AG20443 (cell line): Measurements from ENCODE around the gene GABBR2.
A peak's percentile ranks its signal among the peaks of the same experiment; 100 is the strongest.

Experiments used
- DNase-seq: peaks from one replicate; pipeline ENCODE4 v3.0.0; 2012; ENCODE audit warnings: low spot score, mixed read lengths

The GABBR2 gene

DNA sequence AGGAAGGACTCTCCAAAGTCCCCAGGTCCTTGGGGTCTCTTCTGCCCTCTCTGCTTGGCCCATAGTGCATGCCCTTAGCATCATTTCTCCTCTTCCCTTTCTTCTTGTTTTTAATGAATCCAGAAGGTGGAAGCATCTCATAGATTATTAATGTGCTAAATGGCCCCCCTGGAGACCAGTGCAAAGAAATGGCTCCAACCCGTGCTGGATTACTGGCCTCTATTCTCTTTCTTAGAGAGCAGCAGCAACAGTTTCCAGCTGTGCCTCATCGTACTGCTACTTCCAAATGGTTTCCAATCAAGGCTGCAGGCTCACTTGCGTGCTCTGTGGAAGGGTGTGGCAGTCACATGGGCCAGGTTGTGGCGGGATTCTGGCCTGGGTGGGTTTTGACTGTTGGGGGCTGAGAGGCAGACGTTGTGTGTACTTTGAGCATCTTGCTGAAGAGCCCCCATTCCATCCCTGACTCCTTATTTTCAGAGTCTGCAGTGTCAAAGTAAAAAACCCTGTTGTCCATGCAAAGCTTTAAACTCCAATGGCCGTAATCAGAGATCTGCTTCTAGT is 139.7 kb downstream of the GABBR2 start:
- DNase-seq, result no peak

DNA sequence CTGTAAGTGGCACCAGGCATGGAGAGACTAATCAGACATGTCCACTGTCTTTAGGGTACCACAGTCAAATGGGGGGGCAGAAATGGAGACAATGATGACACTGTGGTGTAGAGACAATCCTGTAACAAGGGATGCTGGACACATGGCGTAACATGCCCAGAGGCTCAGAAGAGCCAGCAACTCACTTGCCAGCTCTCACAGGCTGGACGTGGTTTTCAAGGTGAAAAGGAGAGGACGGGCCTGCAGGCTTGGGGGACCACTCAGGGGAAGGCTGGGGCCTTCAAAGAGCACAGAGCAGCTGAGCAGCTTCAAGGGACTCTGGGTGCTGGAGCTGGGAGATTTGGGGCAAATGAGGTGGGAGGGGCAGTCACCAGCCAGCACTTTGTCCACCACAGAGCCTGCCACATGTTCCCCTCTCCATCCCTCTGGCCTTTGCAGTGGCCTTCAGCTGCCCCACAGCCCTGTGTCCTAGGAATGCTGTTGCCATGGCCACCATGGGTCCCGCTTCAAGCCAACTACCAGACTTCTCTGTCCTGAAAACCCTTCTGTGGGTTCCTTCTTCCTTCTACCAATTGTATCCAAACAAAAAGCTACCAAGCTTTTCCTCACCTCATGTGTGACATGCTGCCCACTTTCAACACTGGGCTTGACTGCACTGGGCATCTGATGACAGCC is 140.4 kb downstream of the GABBR2 start:
- DNase-seq, result no peak

- DNase-seq, result no peak
These were observed 141.0 kb downstream of the GABBR2 start for GRCh38 chr9:98567540-98568233.

GRCh38 chr9:98565152-98566135 is 143.3 kb downstream of the GABBR2 start:
- DNase-seq, result no peak

- DNase-seq, result no peak
These were observed 144.0 kb downstream of the GABBR2 start for GRCh38 chr9:98564714-98565113.

GRCh38 chr9:98563988-98564387 is 144.7 kb downstream of the GABBR2 start:
- DNase-seq, result no peak

GRCh38 chr9:98563212-98563907 is 145.4 kb downstream of the GABBR2 start:
- DNase-seq, result no peak

DNA sequence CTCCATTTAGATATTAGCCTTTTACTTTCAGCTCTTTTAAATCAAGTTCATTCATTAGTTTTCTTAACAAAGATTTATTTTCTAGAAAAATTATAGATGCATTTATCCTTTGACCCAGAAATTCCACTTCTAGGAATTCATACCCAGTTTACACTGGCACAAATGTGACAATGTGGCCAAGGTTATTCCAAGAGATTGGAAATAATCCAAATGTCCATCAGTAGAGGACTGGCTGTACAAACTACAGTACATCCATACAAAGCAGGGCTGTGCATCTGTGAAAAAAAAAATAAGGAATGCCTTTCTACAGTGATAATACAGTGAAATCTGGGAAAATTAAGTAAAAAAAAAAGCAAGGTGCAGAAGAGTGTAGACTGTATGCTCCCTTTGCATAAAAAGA is 149.2 kb downstream of the GABBR2 start:
- DNase-seq, result no peak

DNA sequence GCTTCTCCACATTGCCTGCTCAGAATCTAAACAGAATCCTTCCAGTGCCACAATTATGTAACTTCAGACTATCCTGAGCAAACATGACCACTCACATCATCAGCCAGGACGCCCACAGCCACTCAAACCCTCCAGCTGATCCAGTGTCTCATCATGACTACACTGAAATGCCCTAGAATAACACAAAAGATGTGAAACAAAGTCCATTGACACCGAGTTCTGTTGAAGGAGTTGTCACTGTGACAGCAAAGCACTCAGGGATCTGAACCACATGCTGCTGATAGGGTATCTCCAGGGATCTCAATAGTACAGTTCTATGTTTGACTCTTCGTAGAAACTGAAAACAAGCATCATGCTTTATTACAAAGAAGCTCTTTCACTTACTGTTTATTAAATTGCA is 150.2 kb downstream of the GABBR2 start:
- peak; percentile 37 for DNase-seq

DNA sequence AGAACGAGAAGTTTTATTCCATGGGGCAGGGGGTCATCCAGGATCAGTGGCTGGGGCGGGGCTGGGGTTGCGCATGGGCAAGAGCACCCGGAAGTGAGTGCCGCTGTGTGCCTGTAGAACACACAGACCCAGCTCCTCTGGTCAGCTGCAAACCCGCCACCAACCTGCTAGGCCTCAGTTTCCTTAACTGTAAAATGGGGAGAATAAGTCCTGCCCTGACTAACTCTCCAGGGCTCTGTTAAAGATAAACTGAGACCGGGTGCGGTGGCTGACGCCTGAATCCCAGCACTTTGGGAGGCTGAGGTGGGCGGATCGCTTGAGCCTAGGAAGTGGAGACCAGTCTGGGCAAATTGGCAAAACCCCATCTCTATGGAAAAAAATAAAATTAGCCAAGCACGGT is 152.2 kb downstream of the GABBR2 start:
- no peak for DNase-seq

DNA sequence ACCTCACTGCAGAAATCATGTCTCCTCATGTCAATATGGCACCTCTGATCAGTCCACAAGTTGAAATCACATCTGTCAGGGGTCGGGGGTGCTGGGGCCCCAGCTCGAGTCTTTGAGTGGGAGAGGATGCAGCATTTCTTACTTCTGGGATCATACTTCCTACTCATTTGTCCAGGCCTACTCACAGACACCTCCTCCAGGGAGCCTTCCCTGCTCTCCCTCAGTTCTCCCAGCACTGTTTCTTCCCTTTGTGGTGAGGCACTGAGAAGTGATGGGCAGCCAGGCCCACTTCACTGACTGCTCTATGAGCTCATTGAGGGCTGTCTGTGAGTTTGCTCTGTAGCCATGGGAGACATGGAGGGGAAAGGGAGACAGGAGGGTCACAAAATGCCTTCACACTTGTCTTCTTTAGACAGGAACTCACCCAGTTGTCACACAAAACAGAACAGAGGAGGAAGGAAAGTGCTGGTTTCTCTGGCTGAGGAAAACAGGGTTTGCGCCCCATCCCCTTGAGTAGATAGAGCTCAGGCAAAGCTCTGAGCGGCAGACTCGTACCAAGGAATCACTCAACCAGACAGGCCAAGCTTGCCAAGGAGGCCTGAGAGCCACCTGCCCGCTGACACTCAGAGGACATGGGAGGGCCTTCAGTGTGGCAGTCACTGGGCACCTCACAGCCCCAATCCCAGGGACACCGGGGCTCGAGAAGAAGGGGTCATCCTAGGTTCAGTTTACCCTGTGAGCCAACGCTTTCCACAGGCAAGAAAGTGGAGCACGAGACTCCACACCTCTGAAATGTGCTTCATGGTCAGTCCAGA is 152.9 kb downstream of the GABBR2 start:
- DNase-seq, result no peak

DNA sequence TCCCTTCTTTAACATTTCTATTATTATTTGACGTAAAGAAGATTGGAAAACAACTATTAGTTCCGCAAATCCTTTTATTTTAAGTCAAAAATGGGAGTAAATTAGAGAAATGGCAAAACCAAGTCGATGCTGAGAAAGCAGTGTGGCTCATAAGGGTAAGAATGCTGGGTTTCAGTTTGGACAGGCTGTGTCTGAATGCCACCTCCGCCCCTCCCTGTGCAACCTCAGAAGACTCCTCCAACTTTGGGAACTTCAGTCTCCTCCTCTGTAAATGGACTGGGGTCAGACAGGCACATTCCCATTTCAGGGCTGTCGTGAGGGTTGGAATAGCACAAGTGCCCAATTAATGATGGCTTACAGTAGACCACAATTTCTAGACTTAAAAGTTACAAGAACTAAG is 154.0 kb downstream of the GABBR2 start:
- DNase-seq, result no peak

DNA sequence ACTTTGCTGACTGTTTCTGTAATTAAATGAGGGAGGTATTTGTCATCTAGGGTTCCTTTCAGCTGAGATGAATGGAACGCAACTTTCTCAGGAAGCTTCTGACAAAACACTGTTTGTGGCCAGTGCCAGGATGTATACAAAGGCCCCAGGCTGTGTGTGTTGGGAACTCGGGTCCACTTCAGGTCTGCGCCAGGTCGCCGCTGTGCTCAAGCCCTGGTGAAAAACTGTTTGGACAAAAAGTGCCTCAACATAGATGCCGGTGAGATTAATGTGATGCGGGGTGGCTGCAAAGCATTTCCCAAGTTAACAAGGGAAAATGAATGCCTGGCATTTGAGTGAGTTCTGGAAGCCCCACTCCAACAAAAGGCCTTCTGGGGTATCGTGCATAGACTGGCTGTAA is 156.4 kb downstream of the GABBR2 start:
- DNase-seq, result no peak

DNA sequence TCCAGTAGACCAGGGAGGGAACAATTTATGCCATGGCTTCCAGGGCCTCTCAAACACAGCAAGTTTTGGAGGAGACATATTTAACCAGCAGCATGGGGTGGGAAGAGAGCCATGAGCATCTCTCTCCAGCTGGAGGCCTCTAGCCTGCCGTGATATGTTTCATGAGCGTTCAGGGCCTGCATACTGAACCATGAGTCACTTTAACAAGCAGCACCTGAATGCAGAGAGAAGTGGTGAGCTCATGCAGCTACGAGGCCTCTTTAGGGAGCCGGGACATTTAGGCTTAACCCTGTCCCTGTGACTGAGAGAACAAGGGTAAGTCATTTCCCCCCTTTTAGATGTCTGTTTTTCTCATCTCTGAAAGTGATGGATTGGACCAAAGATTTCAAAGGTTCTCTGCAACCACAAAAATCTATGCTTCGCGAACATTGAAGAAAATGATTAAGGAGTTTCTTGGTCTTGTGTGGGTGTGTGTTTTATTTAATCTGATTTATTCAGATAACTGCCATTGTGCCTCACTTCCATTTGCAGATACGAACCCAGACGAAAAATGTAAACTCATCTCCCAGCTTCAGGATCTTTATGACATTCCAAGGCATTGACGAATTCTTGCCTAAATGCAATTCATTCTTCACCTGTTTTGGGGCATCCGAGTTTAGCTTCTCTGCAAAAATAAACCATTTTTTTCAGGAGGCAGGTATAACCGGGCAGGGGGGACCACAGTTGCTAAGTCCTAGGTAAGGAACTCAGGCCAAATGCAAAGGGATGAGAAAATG is 157.0 kb downstream of the GABBR2 start:
- peak; percentile 77 for DNase-seq

- no peak for DNase-seq
These were observed 158.4 kb downstream of the GABBR2 start for GRCh38 chr9:98550206-98550820.

GRCh38 chr9:98549401-98549800 is 159.3 kb downstream of the GABBR2 start:
- no peak for DNase-seq

DNA sequence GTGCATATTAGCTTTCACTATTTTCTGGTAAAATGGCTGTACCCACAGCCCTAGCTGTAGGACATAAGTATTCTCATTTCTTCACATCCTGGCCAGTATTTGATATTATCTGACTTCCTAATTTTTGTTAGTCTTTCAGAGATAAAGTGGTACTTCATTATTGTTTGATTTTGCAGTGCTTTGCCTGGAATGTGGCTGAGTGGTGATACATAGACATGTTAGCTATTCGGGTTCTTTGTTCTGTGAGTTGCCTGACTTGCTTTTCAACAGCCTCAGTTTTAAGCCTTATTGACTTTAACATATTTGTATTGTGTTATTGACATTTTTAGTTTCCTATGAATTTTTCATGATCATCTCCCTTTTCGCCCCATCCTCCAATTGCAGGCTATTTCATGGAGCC is 161.1 kb downstream of the GABBR2 start:
- no peak for DNase-seq

- DNase-seq, result no peak
These were observed 163.7 kb downstream of the GABBR2 start for GRCh38 chr9:98545021-98545420.

DNA sequence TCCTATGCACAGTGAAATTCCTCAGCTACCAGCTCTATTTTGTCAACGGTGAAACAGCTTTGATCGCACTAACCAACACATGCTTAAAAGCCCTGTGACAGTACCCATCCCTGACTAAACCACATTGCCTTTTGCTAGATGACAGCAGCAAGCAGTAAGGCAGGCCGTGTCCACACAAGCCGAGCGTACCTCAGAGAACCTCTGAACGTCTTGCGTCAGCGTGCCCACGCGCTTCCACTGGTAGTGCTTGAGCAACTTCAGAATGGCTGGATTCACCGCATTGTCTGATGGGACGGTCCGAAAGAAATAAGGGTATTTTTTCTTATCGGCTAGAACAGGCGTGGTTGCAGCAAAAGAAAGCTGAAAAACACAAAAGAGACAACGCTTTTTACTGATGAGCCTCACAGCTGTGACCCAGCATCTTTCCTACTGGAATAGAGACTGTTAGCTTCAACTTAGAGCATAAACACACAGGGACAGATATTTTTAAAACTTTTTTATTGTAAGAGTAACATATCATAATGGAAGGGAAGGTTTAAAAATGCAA is 167.0 kb downstream of the GABBR2 start:
- no peak for DNase-seq
